HepG2 (cell line): Measurements from ENCODE around the gene FAM181A. TPM values are rescaled to one million over a fixed set of nuclear protein-coding genes. Genes with fewer than 3 reads are reported as not detected.

Source experiments
- ATAC-seq: fragments of 200-7000 bp; cut with Tn5 transposase; 3 replicates; pipeline ENCODE4 v1.9.1; 2020; ENCODE audit warnings: mild to moderate bottlenecking, moderate library complexity
- BruUV-seq: library from RNA; stranded (reverse); fragments of 400-500 nt; replicated peaks from 2 replicates; lab custom pipeline; 2021; lab: Mats Ljungman, UMichigan
- CTCF ChIA-PET: fragments of 300-600 bp; formaldehyde crosslinking; extraction: SDS; loops from one replicate; lab custom pipeline; 2021; ENCODE audit warnings: low total read pairs, inconsistent platforms, low intra/inter-chr PET ratio; lab: Yijun Ruan, JAX
- POLR2A ChIA-PET: fragments of 350-600 bp; sonication (Branson Sonifier 250); formaldehyde crosslinking; loops from one replicate; lab custom pipeline; 2020; ENCODE audit warnings: antibody characterized with exemption, inconsistent platforms; lab: Yijun Ruan, JAX
- DNase-seq: peaks from one replicate; pipeline ENCODE4 v3.0.0-alpha.2; 2015; ENCODE audit warnings: low spot score
- FAIRE-seq: peaks from 3 replicates; lab custom pipeline; 2011; peaks lifted over from hg19 to GRCh38; lab: Jason Lieb, UNC
- H2AFZ ChIP-seq: one replicate; pipeline ENCODE4 v1.6.1; 2011; ENCODE audit warnings: low read length, inconsistent platforms
- H3K27ac ChIP-seq: fragments of 300-600 bp; 3 replicates; pipeline ENCODE4 v1.8.0; 2011; ENCODE audit warnings: mixed run types, mild to moderate bottlenecking, mixed read lengths, low read length, inconsistent platforms; ENCODE audit not compliant: insufficient read depth; ENCODE audit errors: extremely low read length
- H3K27me3 ChIP-seq, 2 experiments: fragments of 200-600 bp in 1 of 2; 2 replicates in 1 of 2; 3 replicates in 1 of 2; pipeline versions ENCODE4 v1.6.0 to v1.8.0; 2011; ENCODE audit warnings: low read length in 2 of 2, mild to moderate bottlenecking in 2 of 2, moderate library complexity in 2 of 2, inconsistent platforms in 1 of 2; ENCODE audit not compliant: insufficient read depth in 2 of 2, control insufficient read depth in 1 of 2
- H3K36me3 ChIP-seq, 2 experiments: fragments of 200-600 bp in 1 of 2; replicated peaks in 1 of 2; 2 replicates in 1 of 2; 3 replicates in 1 of 2; pipeline versions ENCODE4 v1.5.1 to v1.8.0; 2011; ENCODE audit warnings: low read length in 2 of 2, inconsistent platforms in 1 of 2; ENCODE audit not compliant: insufficient read depth in 2 of 2, control insufficient read depth in 1 of 2
- H3K4me1 ChIP-seq: 2 replicates; pipeline ENCODE4 v1.5.1; 2012; ENCODE audit warnings: low read length, inconsistent platforms; ENCODE audit not compliant: insufficient read depth
- H3K4me2 ChIP-seq: 2 replicates; pipeline ENCODE4 v1.6.0; 2011; ENCODE audit warnings: low read depth, low read length, inconsistent platforms
- H3K4me3 ChIP-seq, 3 experiments: fragments of 200-600 bp in 1 of 3; sonication (generic), shearing (Covaris generic) in 1 of 3; replicated peaks in 1 of 3; 2 replicates each; pipeline ENCODE4 v1.5.1; 2011 to 2016; ENCODE audit warnings: low read length in 3 of 3, inconsistent platforms in 2 of 3, low read depth in 2 of 3, mild to moderate bottlenecking in 2 of 3, control low read depth in 1 of 3, mixed read lengths in 1 of 3; ENCODE audit not compliant: insufficient read depth in 1 of 3
- H3K79me2 ChIP-seq: one replicate; pipeline ENCODE4 v1.6.1; 2011; ENCODE audit warnings: low read length, inconsistent platforms; ENCODE audit not compliant: insufficient read depth
- H3K9ac ChIP-seq: 2 replicates; pipeline ENCODE4 v1.6.0; 2011; ENCODE audit warnings: mild to moderate bottlenecking, low read depth, low read length, inconsistent platforms; ENCODE audit not compliant: insufficient read depth
- H3K9me3 ChIP-seq: 2 replicates; pipeline ENCODE4 v1.5.1; 2012; ENCODE audit warnings: mild to moderate bottlenecking, low read length
- H4K20me1 ChIP-seq: 2 replicates; pipeline ENCODE4 v1.6.0; 2011; ENCODE audit warnings: inconsistent platforms, mild to moderate bottlenecking, low read length, moderate library complexity; ENCODE audit not compliant: insufficient read depth
- FOXA3 ChIP-seq: IDR thresholded peaks from 2 replicates; pipeline ENCODE4 v1.6.1; 2016; ENCODE audit warnings: missing genetic modification reagents, missing compliant biosample characterization
- HDAC2 ChIP-seq: sonication (generic); formaldehyde crosslinking; IDR thresholded peaks from 2 replicates; pipeline ENCODE4 v1.4.0; 2020; ENCODE audit warnings: missing genetic modification reagents
- RAD21 ChIP-seq: fragments of 450-650 bp; formaldehyde crosslinking; IDR thresholded peaks from 2 replicates; pipeline ENCODE4 v1.5.0; 2020; ENCODE audit warnings: mild to moderate bottlenecking
- RBFOX2 ChIP-seq: fragments of 200-400 bp; formaldehyde crosslinking; IDR thresholded peaks from 2 replicates; pipeline ENCODE4 v1.6.1; 2017; ENCODE audit warnings: low read depth, mild to moderate bottlenecking, low read length
- SMC3 ChIP-seq: IDR thresholded peaks from 2 replicates; pipeline ENCODE4 v1.6.1; 2011; ENCODE audit warnings: low read length, improper control_type of control experiment
- STAG1 ChIP-seq: sonication (generic); formaldehyde crosslinking; IDR thresholded peaks from 2 replicates; pipeline ENCODE4 v1.4.0; 2020; ENCODE audit warnings: missing genetic modification reagents
- WGBS: methylation state at CpG from one replicate; pipeline ENCODE4 v1.1.6; 2017; ENCODE audit warnings: low lambda C conversion rate; 5-methylcytosine and 5-hydroxymethylcytosine counted together
- in situ Hi-C: cut with HindIII; loops from 2 replicates; pipeline ENCODE4 v1.10.0; 2017; ENCODE audit warnings: low pct_unique_long_range_greater_than_20kb; ENCODE audit not compliant: extremely low pct_ligation_motif_present
- intact Hi-C: fragments of 100-400 bp; cut with micrococcal nuclease; formaldehyde crosslinking; loops from one replicate; pipeline ENCODE4 v1.10.0; 2022; ENCODE audit not compliant: unreplicated experiment
- polyA plus RNA-seq, 8 experiments: library from polyadenylated mRNA; depleted of rRNA in 3 of 8; stranded (reverse) in 7 of 8; unstranded in 1 of 8; fragments of >200 nt; fragmentation: Illumina TruSeq in 4 of 8; extraction: Trizol in 4 of 8; gene quantifications; 2 replicates each; pipeline versions ENCODE4 v1.2.1 to v1.2.3, GENCODE V29; 2011 to 2016; ENCODE audit warnings: low read depth in 4 of 8, missing spikeins in 1 of 8, mixed read lengths in 1 of 8; ENCODE audit not compliant: insufficient read depth in 1 of 8
- total RNA-seq, 5 experiments: library from RNA; depleted of rRNA; stranded (reverse); fragments of >200 nt; fragmentation: Illumina TruSeq; extraction: Trizol; gene quantifications; 2 replicates each; pipeline ENCODE4 v1.2.3, GENCODE V29; 2016; ENCODE audit warnings: low read depth in 1 of 5
- TF ChIP-seq, protein P1 (sequence below): sonication (generic); formaldehyde crosslinking; IDR thresholded peaks from 2 replicates; pipeline ENCODE4 v1.5.0; 2020; ENCODE audit warnings: mild to moderate bottlenecking, missing genetic modification reagents, moderate library complexity

Gene FAM181A
- total and polyA plus RNA-seq, 2 of the 13 experiments (the other 11 are each of a cell fraction or from before 2014, with no cell fraction given): 1.1 to 1.5 TPM

- peak; percentile 58 for ATAC-seq
- Histone ChIP-seq H3K27ac (no peak overlapping the region), H3K79me2 (no peaks in the 10 kb centered on the region), H3K9me3 (no peaks in the 10 kb centered on the region), H3K27me3 (no peaks in the 10 kb centered on the region; a peak in 1 of 5 replicates), H3K9ac (no peak overlapping the region), H4K20me1 (no peaks in the 10 kb centered on the region), H3K4me2 (no peak overlapping the region), H2AFZ (no peak overlapping the region), H3K4me1 (peaks cover 2% of the 10 kb centered on the region; the same call in 1 of the 2 replicates), H3K4me3 (no peak overlapping the region), H3K36me3 (no peaks in the 10 kb centered on the region)
- WGBS: 23% methylated on average over 5 of the region's 5 CpGs
- in situ Hi-C loops: loop anchor here (5.0 kb wide), 1 partner anchor 36 kb away; no protein-coding TSS in a partner anchor
- no TSS peak for BruUV-seq
- FAIRE-seq: peak; percentile 48
- intact Hi-C loops: loop anchor here (1.0 kb wide), 1 partner anchor 281 kb away; no protein-coding TSS in a partner anchor
- ChIA-PET CTCF (interaction anchor here (0.9 to 1.4 kb wide), 4 partner anchors 34 to 281 kb away, joined by 3 to 5 read pairs (median 4); no protein-coding TSS in a partner anchor), POLR2A (interaction anchor here (2.0 kb wide), 1 partner anchor 9 kb away, joined by 4 read pairs; the partner anchor contains the start of gene FAM181A)
- TF ChIP-seq, protein P1, sequence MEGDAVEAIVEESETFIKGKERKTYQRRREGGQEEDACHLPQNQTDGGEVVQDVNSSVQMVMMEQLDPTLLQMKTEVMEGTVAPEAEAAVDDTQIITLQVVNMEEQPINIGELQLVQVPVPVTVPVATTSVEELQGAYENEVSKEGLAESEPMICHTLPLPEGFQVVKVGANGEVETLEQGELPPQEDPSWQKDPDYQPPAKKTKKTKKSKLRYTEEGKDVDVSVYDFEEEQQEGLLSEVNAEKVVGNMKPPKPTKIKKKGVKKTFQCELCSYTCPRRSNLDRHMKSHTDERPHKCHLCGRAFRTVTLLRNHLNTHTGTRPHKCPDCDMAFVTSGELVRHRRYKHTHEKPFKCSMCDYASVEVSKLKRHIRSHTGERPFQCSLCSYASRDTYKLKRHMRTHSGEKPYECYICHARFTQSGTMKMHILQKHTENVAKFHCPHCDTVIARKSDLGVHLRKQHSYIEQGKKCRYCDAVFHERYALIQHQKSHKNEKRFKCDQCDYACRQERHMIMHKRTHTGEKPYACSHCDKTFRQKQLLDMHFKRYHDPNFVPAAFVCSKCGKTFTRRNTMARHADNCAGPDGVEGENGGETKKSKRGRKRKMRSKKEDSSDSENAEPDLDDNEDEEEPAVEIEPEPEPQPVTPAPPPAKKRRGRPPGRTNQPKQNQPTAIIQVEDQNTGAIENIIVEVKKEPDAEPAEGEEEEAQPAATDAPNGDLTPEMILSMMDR: peak; percentile 83
- peak; percentile 82 for TF ChIP-seq STAG1 (CRISPR knock-in tag)
- TF ChIP-seq RAD21: 0 out of 2 replicates have a peak, but pooled peaks have one; percentile 11
- TF ChIP-seq HDAC2 (CRISPR knock-in tag): 0 out of 2 replicates have a peak, but pooled peaks have one; percentile 14
- TF ChIP-seq SMC3: peak; percentile 16; the same call in 1 of the 2 replicates
- TF ChIP-seq RBFOX2: no peak
- TF ChIP-seq FOXA3 (CRISPR knock-in tag): no peak
- no peak for DNase-seq
Observed at GRCh38 chr14:93936245-93936644, 9.1 kb downstream of the FAM181A start.
